ENCODE measurements around the gene MCM9. TPM values are rescaled to one million over a fixed set of nuclear protein-coding genes. Genes with fewer than 3 reads are reported as not detected.

Gene MCM9
- total RNA-seq, 1 experiment from 2014 or later = 18.6 TPM

DNA sequence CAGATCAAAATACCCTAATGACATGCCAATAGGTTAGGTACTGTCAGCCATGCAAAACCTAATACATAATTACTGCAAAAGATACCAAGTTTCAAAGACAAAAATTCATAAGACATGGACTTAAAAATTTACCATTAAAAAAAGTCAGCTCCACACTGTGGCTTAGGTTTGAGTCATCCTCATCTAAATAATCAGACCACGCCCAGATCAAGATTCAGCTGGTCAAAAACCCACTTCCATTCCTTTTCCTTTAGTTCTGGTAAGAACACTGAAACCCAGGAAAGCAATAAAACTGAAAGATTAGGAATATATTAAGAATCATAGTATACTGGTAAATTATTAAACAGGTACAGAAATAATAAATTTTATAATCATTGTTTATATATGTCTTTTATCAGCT lies 122.0 kb downstream of the MCM9 start:
- Histone ChIP-seq H2BK120ac (ENCODE audit: low read depth, low read length, poor library complexity, severe bottlenecking) (no peak overlapping the region), H4K91ac (ENCODE audit: insufficient read length, low read depth, low read length) (no peak overlapping the region), H2AFZ (ENCODE audit: low read length) (no peak overlapping the region), H3K4ac (ENCODE audit: low read depth, low read length) (no peak overlapping the region), H2BK15ac (ENCODE audit: low read depth, low read length) (no peak overlapping the region), H4K5ac (ENCODE audit: insufficient read length, low read depth, low read length) (no peak overlapping the region), H2BK20ac (ENCODE audit: low read depth, low read length, poor library complexity, severe bottlenecking) (no peak overlapping the region), H3K9me3 (ENCODE audit: control insufficient read depth, low read depth, low read length) (no peaks in the 10 kb centered on the region), H3K27ac (ENCODE audit: insufficient read length, low read depth, low read length) (no peak overlapping the region), H3K9ac (ENCODE audit: extremely low read depth, insufficient read length, low read length) (no peak overlapping the region), H2BK12ac (ENCODE audit: insufficient read length, low read depth, low read length) (no peak overlapping the region), H2BK5ac (ENCODE audit: insufficient read length, low read length) (no peak overlapping the region), H3K79me2 (ENCODE audit: insufficient read depth, low read length) (no peaks in the 10 kb centered on the region), H3K23me2 (ENCODE audit: insufficient read length, low read depth, low read length, poor library complexity, severe bottlenecking) (no peaks in the 10 kb centered on the region), H2AK5ac (ENCODE audit: insufficient read length, low read length) (no peak overlapping the region), H3T11ph (ENCODE audit: low read length) (no peak overlapping the region), H3K79me1 (ENCODE audit: insufficient read depth, low read depth, low read length, poor library complexity, severe bottlenecking) (no peaks in the 10 kb centered on the region), H3K56ac (ENCODE audit: insufficient read length, low read depth, low read length) (no peak overlapping the region), H4K20me1 (ENCODE audit: control insufficient read depth, insufficient read depth, insufficient read length) (no peaks in the 10 kb centered on the region), H3K23ac (ENCODE audit: insufficient read length, low read depth, low read length) (no peak overlapping the region), H3K4me2 (ENCODE audit: insufficient read depth, insufficient read length, low read length) (no peak overlapping the region), H3K27me3 (ENCODE audit: insufficient read depth, low read length) (no peaks in the 10 kb centered on the region), H3K14ac (ENCODE audit: insufficient read depth, low read length) (no peak overlapping the region), H4K8ac (replicated peaks; ENCODE audit: insufficient read length, low read depth, low read length) (no peak overlapping the region), H3K18ac (ENCODE audit: insufficient read length, low read depth, low read length) (no peak overlapping the region), H3K4me1 (ENCODE audit: insufficient read depth, low read length) (no peaks in the 10 kb centered on the region)
- peaks cover 9 to 13% of the 10 kb centered on the region in 2 experiments; a peak in 4 of 5 replicates for H3K9me3 Mint-ChIP-seq
- DNase-seq = no peak
- WGBS (ENCODE audit: extremely low coverage, insufficient read length, low lambda C conversion rate) = no CpG with 5 or more reads among the region's 1 CpG
- no peak overlapping the region for H3K4me3 Mint-ChIP-seq
- no peak for TF ChIP-seq CTCF (conservative IDR thresholded peaks at IDR 0.05)
- H3K27ac Mint-ChIP-seq = no peak overlapping the region
- H3K27me3 Mint-ChIP-seq (ENCODE audit: low read depth) = no peaks in the 10 kb centered on the region
- peaks cover 10 to 15% of the 10 kb centered on the region in 2 experiments for H3K4me1 Mint-ChIP-seq
- peaks cover 20 to 31% (median 27%) of the 10 kb centered on the region in 3 experiments for H3K36me3 Mint-ChIP-seq (ENCODE audit: insufficient read depth in 1 of 3, low read depth in 3 of 3)

Data from H9 (cell line).